Stimulated activated CD8-positive, alpha-beta memory T cell treated with anti-CD3 and anti-CD28 coated beads, Interleukin-7, amount 100 ng/mL, for 48 hours (primary cell): ENCODE results near the gene OR2L3.
"Not testable (repeated sequence)": the region's sequence is repeated elsewhere in the genome, so short reads cannot be mapped to it uniquely, and the experiment has no call there.

Source experiments
- DNase-seq, 2 donors: peaks; one replicate each; pipeline ENCODE4 v3.0.0-alpha.2; 2020; ENCODE audit warnings: low read depth in 1 of 2; ENCODE audit errors: extremely low read depth in 1 of 2

Gene OR2L3, protein sequence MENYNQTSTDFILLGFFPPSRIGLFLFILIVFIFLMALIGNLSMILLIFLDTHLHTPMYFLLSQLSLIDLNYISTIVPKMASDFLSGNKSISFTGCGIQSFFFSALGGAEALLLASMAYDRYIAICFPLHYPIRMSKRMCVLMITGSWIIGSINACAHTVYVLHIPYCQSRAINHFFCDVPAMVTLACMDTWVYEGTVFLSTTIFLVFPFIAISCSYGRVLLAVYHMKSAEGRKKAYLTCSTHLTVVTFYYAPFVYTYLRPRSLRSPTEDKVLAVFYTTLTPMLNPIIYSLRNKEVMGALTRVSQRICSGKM

DNA sequence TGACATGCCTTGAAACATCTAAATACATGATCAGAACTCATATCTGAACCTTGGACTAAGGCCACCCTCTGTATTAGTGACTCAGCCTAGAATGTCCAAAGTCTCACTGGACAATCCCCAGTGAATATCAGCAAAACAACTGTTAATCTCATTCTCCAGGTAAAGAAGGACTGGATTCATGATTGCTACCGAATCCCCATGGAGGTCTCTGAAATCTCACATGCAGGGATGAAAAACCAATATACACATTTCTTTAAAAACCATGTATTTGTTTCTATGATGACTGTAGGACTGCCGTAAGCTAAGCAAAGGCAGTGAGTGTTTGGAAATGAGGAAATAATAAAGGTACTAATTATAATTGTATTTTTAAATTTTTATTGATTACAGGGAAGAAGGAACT lies at the start of gene OR2L3:
Gene OR2L3, plus strand, starts transcription at position 301 of the 400 bp plus-strand sequence. CDS start 13,846 bp downstream, outside the sequence.
- no peak for DNase-seq

DNA sequence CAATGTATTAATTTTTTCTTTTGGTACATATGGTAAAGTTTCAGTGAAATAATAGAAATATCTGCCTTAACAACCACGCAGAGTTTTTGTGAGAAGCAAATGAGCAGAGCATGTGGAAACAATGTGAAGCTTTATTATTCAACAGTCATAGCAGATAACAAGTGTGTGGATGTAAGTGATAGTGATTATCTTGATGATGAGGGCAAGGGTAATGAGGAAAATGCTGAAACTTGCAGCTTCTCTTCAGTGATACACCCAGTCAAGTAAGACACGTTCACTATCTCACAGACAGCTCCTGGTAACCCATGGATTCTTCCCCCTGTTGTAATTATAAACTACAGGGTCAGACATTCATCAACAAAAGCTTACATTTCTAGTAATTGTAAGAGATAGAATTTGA lies 47.8 kb upstream of the OR2L3 start:
- no peak for DNase-seq

DNA sequence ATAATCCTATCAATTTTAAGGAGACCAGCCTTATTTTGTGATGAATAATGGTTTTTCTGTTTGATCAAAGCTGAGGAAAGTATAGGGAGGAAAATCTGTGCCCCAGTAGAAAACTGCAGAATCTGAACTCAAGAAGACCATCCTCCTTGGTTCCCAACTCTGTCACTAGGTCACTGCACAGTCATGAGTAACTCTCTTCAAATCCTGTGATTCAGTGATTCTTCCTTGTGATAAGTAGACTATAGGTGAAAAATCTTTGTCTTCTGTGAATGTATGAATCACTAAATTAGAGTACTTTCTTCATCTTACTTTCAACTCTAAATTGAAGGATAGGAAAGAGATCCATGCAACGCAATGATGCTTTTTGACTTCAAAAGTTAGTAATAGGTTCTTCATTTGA lies 46.5 kb upstream of the OR2L3 start:
- DNase-seq = no peak

DNA sequence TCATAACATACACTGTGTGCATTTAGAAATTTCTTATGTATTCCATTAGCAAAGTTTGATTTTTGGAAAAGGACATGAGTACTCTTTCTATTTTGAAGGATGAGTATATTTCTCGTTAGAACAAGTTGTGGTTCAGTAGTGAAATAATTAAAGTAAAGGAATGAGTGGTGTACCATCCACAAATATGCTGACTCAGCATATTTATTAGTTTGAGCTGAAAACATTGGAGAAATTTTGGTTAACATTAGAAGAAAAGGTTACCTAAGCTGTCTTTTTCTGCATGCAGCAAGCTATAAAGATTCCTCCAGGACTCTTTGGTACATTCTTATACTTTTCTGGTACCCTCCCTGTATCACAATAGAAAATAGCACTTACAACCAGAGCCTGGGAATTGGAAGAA lies 38.9 kb upstream of the OR2L3 start:
- DNase-seq = no peak

DNA sequence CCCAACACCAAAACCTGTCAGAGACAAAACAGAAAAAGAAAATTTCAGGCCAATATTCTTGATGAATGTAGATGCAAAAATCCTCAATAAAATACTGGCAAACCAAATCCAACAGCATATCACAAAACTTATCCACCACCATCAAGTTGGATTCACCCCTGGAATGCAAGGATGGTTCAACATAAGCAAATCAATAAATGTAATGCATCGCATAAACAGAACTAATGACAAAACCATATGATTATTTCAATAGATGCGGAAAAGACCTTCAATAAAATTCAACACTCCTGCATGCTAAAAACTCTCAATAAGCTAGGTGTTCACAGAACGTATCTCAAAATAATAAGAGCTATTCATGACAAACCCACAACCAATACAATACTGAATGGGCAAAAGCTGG lies 37.0 kb upstream of the OR2L3 start:
- DNase-seq = no peak

DNA sequence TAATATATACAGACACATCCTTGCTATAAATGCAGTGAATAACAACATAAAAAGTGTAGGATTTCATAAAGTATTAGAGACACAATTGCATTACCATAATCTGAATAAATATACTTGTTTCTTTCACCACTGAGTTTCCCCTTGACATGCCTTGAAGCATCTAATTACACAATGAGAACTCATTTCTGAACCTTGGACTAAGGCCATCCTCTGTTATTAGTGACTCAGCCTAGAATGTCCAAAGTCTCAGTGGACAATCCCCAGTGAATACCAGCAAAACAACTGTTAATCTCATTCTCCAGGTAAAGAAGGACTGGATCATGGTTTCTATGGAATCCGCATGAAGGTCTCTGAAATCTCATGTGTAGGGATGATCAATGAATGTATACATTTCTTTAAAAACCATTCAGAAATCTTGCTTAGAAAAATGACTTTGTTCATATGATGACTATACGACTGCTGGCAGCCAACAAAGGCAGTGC lies 33.4 kb upstream of the OR2L3 start, which contains the start of gene OR2L5:
Gene OR2L5, plus strand, starts transcription at position 432 of the 482 bp plus-strand sequence. CDS start 8,288 bp downstream, outside the sequence.
- no peak for DNase-seq

DNA sequence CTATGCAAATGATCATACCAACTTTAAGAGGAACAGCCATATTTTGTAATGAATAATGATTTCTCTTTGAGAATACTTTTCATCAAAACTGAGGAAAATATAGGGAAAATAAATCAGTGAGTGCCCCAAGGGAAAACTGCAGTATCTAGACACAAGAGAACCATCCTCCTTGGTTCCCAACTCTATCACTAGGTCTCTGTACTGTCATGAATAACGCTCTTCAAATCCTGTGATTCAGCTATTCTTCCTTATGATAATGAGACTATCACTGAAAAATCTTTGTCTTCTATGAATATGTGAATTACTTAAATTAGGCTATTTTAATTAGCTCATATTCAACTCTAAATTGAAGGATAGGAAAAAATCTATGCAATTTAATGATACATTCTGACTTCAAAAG lies 30.8 kb upstream of the OR2L3 start:
- DNase-seq = no peak

DNA sequence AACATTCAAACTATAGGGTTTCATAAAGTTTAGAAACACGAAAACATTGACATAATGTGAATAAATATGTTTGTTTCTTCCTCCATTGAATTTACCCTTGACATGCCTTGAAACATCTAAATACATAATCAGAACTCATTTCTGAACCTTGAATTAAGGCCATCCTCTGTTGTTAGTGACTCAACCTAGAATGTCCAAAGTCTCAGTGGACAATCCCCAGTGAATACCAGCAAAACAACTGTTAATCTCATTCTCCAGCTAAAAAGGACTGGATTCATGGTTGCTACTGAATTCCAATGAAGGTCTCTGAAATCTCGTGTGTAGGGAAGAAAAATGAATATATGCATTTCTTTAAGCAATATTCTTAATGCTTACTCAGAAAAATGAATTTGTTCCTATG lies 16.9 kb upstream of the OR2L3 start, which contains the start of gene OR2L2:
Gene OR2L2, plus strand, starts transcription at position 301 of the 400 bp plus-strand sequence. CDS start 8,198 bp downstream, outside the sequence.
- no peak for DNase-seq

DNA sequence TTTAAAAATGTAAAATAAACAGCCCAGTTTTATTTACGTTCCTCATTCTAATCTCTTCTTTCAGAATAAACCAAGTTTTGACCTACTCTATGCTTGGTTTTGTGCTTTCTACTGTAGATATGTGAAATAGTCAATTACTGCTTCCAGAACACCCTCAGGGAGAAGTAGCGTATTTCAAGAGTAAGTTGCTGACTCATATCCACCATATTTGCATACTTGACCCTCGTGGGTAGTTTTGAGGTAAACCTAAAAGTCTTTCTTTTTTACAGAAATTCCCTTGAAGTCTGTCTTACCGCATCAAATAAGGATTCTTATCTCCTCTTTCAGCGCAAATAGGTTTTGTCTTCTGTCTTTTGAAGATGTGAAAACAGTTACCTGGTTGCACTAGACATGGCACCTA lies 1.4 kb upstream of the OR2L3 start:
- no peak for DNase-seq

DNA sequence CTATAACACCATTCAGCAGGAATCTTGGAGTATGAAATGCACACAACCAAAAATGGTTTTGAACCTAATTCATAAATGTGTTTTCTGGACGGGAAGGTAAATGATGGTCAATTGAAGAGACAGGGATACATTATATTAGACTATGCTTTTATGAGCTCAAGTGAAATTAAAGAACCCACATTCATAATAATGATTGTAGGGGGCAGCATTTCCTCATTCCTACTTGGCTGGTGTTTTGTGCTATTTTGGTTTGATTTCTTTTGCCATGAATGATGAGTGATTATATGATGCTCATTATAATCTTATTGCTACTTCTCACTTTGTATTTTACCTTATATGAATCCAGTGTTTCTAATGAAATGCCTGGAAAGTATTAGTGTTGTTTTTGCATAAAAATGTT lies 372 bp downstream of the OR2L3 start:
- no peak for DNase-seq

GRCh38 chr1:248054671-248055070 lies 8.0 kb downstream of the OR2L3 start:
- no peak for DNase-seq

DNA sequence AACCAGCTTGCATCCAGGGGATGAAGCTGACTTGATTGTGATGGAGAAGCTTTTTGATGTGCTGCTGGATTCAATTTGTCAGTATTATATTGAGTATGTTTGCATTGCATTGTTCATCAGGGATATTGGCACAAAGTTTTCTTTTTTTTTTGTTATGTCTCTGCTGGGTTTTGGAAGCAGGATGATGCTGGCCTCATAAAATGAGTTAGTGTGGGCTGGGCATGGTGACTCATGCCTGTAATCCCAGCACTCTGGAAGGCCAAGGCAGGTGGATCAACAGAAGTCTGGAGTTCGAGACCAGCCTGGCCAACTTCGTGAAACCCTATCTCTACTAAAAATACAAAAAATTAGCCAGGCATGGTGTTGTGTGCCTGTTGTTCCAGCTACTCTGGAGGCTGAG lies 8.6 kb downstream of the OR2L3 start:
- DNase-seq = no peak

DNA sequence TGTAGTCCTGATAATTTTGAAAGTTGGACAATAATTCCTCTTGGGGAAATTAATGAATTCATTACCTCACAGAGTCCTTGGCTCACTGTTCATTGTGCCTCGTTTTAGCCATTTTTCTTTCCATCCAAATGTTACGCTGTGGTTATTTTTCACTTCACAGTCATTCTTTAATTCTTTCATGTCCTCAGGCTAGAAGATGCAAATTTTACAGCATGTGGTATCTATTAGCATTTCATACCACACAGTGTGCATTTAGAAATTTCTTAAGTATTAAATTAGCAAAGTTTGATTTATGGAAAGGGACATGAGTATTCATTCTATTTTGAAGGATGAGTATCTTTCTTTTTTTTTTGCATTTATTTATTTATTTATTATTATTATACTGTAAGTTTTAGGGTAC lies 18.4 kb downstream of the OR2L3 start:
- DNase-seq = no peak

GRCh38 chr1:248065604-248066003 lies 19.0 kb downstream of the OR2L3 start:
- no peak for DNase-seq

GRCh38 chr1:248083864-248084263 lies 37.2 kb downstream of the OR2L3 start:
- not testable (repeated sequence) for DNase-seq

- no peak for DNase-seq
Observed at GRCh38 chr1:248094884-248095283, 48.2 kb downstream of the OR2L3 start, which contains the start of gene OR2L13. Gene OR2L13, plus strand, starts transcription at chr1:248095184. Its CDS starts 4,192 bp downstream, at chr1:248099376.

- DNase-seq = no peak
Observed at GRCh38 chr1:248098529-248098928, 51.9 kb downstream of the OR2L3 start.

GRCh38 chr1:248102847-248103246 lies 56.2 kb downstream of the OR2L3 start:
- no peak for DNase-seq

- no peak for DNase-seq
Observed at GRCh38 chr1:248111157-248111556, 64.5 kb downstream of the OR2L3 start.
